Gastrocnemius medialis (tissue), 4 donors: Measurements from ENCODE around the gene PGAP3. TPM values are rescaled to one million over a fixed set of nuclear protein-coding genes. Genes with fewer than 3 reads are reported as not detected.

ENCODE experiments used
- ATAC-seq, 2 donors: fragments of 150-250 bp; one replicate each; pipeline ENCODE4 v1.9.1; 2016
- DNase-seq, 2 donors: peaks; one replicate each; pipeline ENCODE4 v3.0.0-alpha.2; 2019
- H3K27ac ChIP-seq, 4 donors: fragments of 200-600 bp; sonication (generic); 1 replicate in 1 of 4; 2 replicates in 3 of 4; pipeline ENCODE4 v1.5.1; 2016 to 2018; ENCODE audit warnings: mild to moderate bottlenecking in 2 of 4, moderate library complexity in 1 of 4
- H3K27me3 ChIP-seq, 3 donors: fragments of 200-600 bp; sonication (generic) in 2 of 3; 1 replicate in 1 of 3; 2 replicates in 2 of 3; pipeline versions ENCODE4 v1.5.1 to v1.6.0; 2016 to 2019; ENCODE audit warnings: mild to moderate bottlenecking in 1 of 3, moderate library complexity in 1 of 3
- H3K36me3 ChIP-seq, 2 donors: fragments of 200-600 bp; sonication (generic) in 1 of 2; one replicate each; pipeline ENCODE4 v1.5.1; 2017 to 2018
- H3K4me1 ChIP-seq, 2 donors: fragments of 200-600 bp; sonication (generic) in 1 of 2; one replicate each; pipeline ENCODE4 v1.5.1; 2016 to 2017; ENCODE audit warnings: mild to moderate bottlenecking in 2 of 2
- H3K4me3 ChIP-seq, 4 donors: fragments of 200-600 bp; sonication (generic) in 3 of 4; 1 replicate in 1 of 4; 2 replicates in 3 of 4; pipeline ENCODE4 v1.5.1; 2016 to 2019; ENCODE audit warnings: mild to moderate bottlenecking in 2 of 4
- H3K9me3 ChIP-seq, 3 donors: fragments of 200-600 bp; sonication (generic) in 2 of 3; 1 replicate in 1 of 3; 2 replicates in 2 of 3; pipeline ENCODE4 v1.5.1; 2016 to 2019
- CTCF ChIP-seq, 5 experiments: fragments of 450-650 bp in 3 of 5; fragments of 200-600 bp in 2 of 5; sonication (generic) in 2 of 5; IDR thresholded peaks in 4 of 5; conservative IDR thresholded peaks in 1 of 5; 1 replicate in 4 of 5; 2 replicates in 1 of 5; pipeline ENCODE4 v1.5.1; 2016 to 2019; ENCODE audit warnings: antibody characterized with exemption in 5 of 5, mild to moderate bottlenecking in 3 of 5, moderate library complexity in 3 of 5
- POLR2A ChIP-seq, 2 donors: fragments of 450-650 bp; IDR thresholded peaks; one replicate each; pipeline ENCODE4 v1.6.1; 2017; ENCODE audit warnings: antibody characterized with exemption in 2 of 2, mild to moderate bottlenecking in 2 of 2, moderate library complexity in 2 of 2
- in situ Hi-C, 4 donors: fragments of 200-750 bp; cut with MboI; loops; one replicate each; pipeline versions ENCODE4 v1.15.0 to v1.8.0; 2017; ENCODE audit warnings: low sequenced_read_pairs in 4 of 4
- intact Hi-C: fragments of 100-400 bp; cut with DNase I; formaldehyde crosslinking; loops from one replicate; pipeline ENCODE4 v1.15.1; 2023; ENCODE audit warnings: low total_unique reads
- total RNA-seq, 4 donors: library from RNA; depleted of rRNA; stranded (reverse); fragments of >200 nt; gene quantifications; one replicate each; pipeline versions ENCODE4 v1.1.0 to v1.2.3, GENCODE V29; 2016

Gene PGAP3
- total RNA-seq, 4 donors from 2014 or later = 4.3 to 9.5 (median 6.1) TPM

GRCh38 chr17:39641097-39641496 is 46.8 kb downstream of the PGAP3 start:
- no peaks in the 10 kb centered on the region for H3K27me3 ChIP-seq
- no peak overlapping the region for H3K27ac ChIP-seq
- no peak for ATAC-seq
- no peaks in the 10 kb centered on the region for H3K9me3 ChIP-seq
- intact Hi-C loops = no loop called here
- no peak for TF ChIP-seq POLR2A (IDR thresholded peaks at IDR 0.05)
- no peak for TF ChIP-seq CTCF (IDR thresholded peaks at IDR 0.05 in 4 of 5, conservative IDR thresholded peaks at IDR 0.05 in 1 of 5)
- DNase-seq = no peak
- in situ Hi-C loops = no loop called here
- peaks cover 46 to 50% of the 10 kb centered on the region in 2 donors for H3K4me1 ChIP-seq
- H3K4me3 ChIP-seq = no peak overlapping the region
- H3K36me3 ChIP-seq = no peaks in the 10 kb centered on the region

GRCh38 chr17:39640591-39641031 is 47.2 kb downstream of the PGAP3 start:
- H3K27ac ChIP-seq = no peak overlapping the region
- intact Hi-C loops (no loop called here), in situ Hi-C loops (no loop called here)
- no peaks in the 10 kb centered on the region for H3K36me3 ChIP-seq
- no peak for DNase-seq
- TF ChIP-seq POLR2A (IDR thresholded peaks at IDR 0.05) = no peak
- no peak for TF ChIP-seq CTCF (IDR thresholded peaks at IDR 0.05 in 4 of 5, conservative IDR thresholded peaks at IDR 0.05 in 1 of 5)
- H3K4me3 ChIP-seq = no peak overlapping the region
- ATAC-seq = no peak
- H3K4me1 ChIP-seq = peaks cover 50% of the 10 kb centered on the region in 2 donors
- no peaks in the 10 kb centered on the region for H3K9me3 ChIP-seq
- no peaks in the 10 kb centered on the region for H3K27me3 ChIP-seq

GRCh38 chr17:39639566-39640458 is 48.0 kb downstream of the PGAP3 start:
- Histone ChIP-seq H3K4me3 (no peak overlapping the region), H3K9me3 (no peaks in the 10 kb centered on the region), H3K27ac (no peak overlapping the region), H3K27me3 (no peaks in the 10 kb centered on the region), H3K36me3 (no peaks in the 10 kb centered on the region), H3K4me1 (peaks cover 50% of the 10 kb centered on the region in 2 donors)
- no peak for TF ChIP-seq CTCF (IDR thresholded peaks at IDR 0.05 in 4 of 5, conservative IDR thresholded peaks at IDR 0.05 in 1 of 5)
- no peak for TF ChIP-seq POLR2A (IDR thresholded peaks at IDR 0.05)
- DNase-seq (no peak), ATAC-seq (no peak)
- in situ Hi-C loops (no loop called here), intact Hi-C loops (loop anchor here (5.0 kb wide), 1 partner anchor 112 kb away; no protein-coding TSS in a partner anchor)

- TF ChIP-seq CTCF (IDR thresholded peaks at IDR 0.05 in 4 of 5, conservative IDR thresholded peaks at IDR 0.05 in 1 of 5) (no peak), POLR2A (IDR thresholded peaks at IDR 0.05) (no peak)
- H3K4me3 ChIP-seq = no peak overlapping the region
- no peak for DNase-seq
- peaks cover 50 to 54% of the 10 kb centered on the region in 2 donors for H3K4me1 ChIP-seq
- ATAC-seq = no peak
- H3K27me3 ChIP-seq = no peaks in the 10 kb centered on the region
- H3K27ac ChIP-seq = no peak overlapping the region
- H3K36me3 ChIP-seq = no peaks in the 10 kb centered on the region
- in situ Hi-C loops (no loop called here), intact Hi-C loops (loop anchor here (5.0 kb wide), 1 partner anchor 113 kb away; no protein-coding TSS in a partner anchor)
- no peaks in the 10 kb centered on the region for H3K9me3 ChIP-seq
Measured at GRCh38 chr17:39639043-39639442, 48.8 kb downstream of the PGAP3 start.
